Fibroblast of pulmonary artery (primary cell): ENCODE results near the gene RMRP.

Source experiments
- DNase-seq: peaks from one replicate; pipeline ENCODE4 v3.0.0-alpha.2; 2010; ENCODE audit warnings: low read depth
- H3K4me3 ChIP-seq: replicated peaks from 2 replicates; pipeline ENCODE4 v1.5.1; 2011; ENCODE audit warnings: low read depth, mild to moderate bottlenecking, control low read depth, low read length, moderate library complexity
- CTCF ChIP-seq: IDR thresholded peaks from 2 replicates; pipeline ENCODE4 v1.5.1; 2011; ENCODE audit warnings: mild to moderate bottlenecking, control low read depth, low read length, inconsistent platforms; ENCODE audit errors: missing control alignments

Gene RMRP

GRCh38 chr9:35675204-35675603, 17.4 kb upstream of the RMRP start:
- TF ChIP-seq CTCF, result no peak
- no peak for DNase-seq
- peak overlapping the region; percentile 54 for H3K4me3 ChIP-seq

- TF ChIP-seq CTCF, result no peak
- H3K4me3 ChIP-seq, result no peak overlapping the region
- no peak for DNase-seq
Observed at GRCh38 chr9:35674025-35674361, 16.2 kb upstream of the RMRP start.

- DNase-seq, result no peak
- no peak for TF ChIP-seq CTCF
- H3K4me3 ChIP-seq, result no peak within 1 kb of the TSS
Observed at GRCh38 chr9:35673132-35674024, 15.6 kb upstream of the RMRP start, which contains the start of gene CA9. TSS of gene CA9 (plus strand) at chr9:35673928. CDS start at chr9:35673960, 32 bp downstream.

GRCh38 chr9:35669331-35670145, 11.7 kb upstream of the RMRP start:
- DNase-seq, result no peak
- no peak for TF ChIP-seq CTCF

GRCh38 chr9:35667939-35668338, 10.1 kb upstream of the RMRP start:
- no peak for TF ChIP-seq CTCF
- no peak for DNase-seq
- H3K4me3 ChIP-seq, result no peak overlapping the region

More at GRCh38 chr9:35669331-35670145, 11.7 kb upstream of the RMRP start:
- H3K4me3 ChIP-seq, result no peak overlapping the region

GRCh38 chr9:35666549-35666948, 8.7 kb upstream of the RMRP start:
- H3K4me3 ChIP-seq, result no peak overlapping the region
- DNase-seq, result no peak
- TF ChIP-seq CTCF, result no peak
